Endothelial cell of umbilical vein (primary cell): Measurements from ENCODE around the gene AKAP6. TPM values are rescaled to one million over a fixed set of nuclear protein-coding genes. Genes with fewer than 3 reads are reported as not detected.

Source experiments
- BruUV-seq: library from RNA; stranded (reverse); fragments of 400-500 nt; replicated peaks from 2 replicates; lab custom pipeline; 2021; lab: Mats Ljungman, UMichigan
- CTCF ChIA-PET: fragments of 300-600, 350-600 bp; sonication (Branson Sonifier 250); formaldehyde crosslinking; loops from one replicate; lab custom pipeline; 2021; ENCODE audit warnings: antibody characterized with exemption, inconsistent platforms; lab: Charles Lee
- POLR2A ChIA-PET: fragments of 300-600, 350-600 bp; sonication (Branson Sonifier 250); formaldehyde crosslinking; loops from one replicate; lab custom pipeline; 2021; ENCODE audit warnings: antibody characterized with exemption, inconsistent platforms; lab: Charles Lee
- DNase-seq: peaks from one replicate; pipeline ENCODE4 v3.0.0-alpha.2; 2011; ENCODE audit warnings: low read depth, low spot score
- FAIRE-seq: peaks from 2 replicates; lab custom pipeline; 2011; peaks lifted over from hg19 to GRCh38; lab: Jason Lieb, UNC
- H2AFZ ChIP-seq: 2 replicates; pipeline ENCODE4 v1.6.0; 2012; ENCODE audit warnings: low read depth, low read length, control low read depth, inconsistent platforms
- H3K27ac ChIP-seq: 2 replicates; pipeline ENCODE4 v1.5.1; 2011; ENCODE audit warnings: low read depth, mild to moderate bottlenecking, control low read depth, low read length, moderate library complexity; ENCODE audit not compliant: insufficient read depth
- H3K27me3 ChIP-seq, 2 experiments: 2 replicates each; pipeline versions ENCODE4 v1.6.0 to v1.6.1; 2011; ENCODE audit warnings: low read length in 2 of 2, mixed read lengths in 1 of 2; ENCODE audit not compliant: control insufficient read depth in 2 of 2, insufficient read depth in 2 of 2
- H3K36me3 ChIP-seq, 2 experiments: 2 replicates in 1 of 2; 3 replicates in 1 of 2; pipeline ENCODE4 v1.5.1; 2011; ENCODE audit warnings: low read length in 2 of 2, mild to moderate bottlenecking in 1 of 2, moderate library complexity in 1 of 2; ENCODE audit not compliant: control insufficient read depth in 2 of 2, insufficient read depth in 2 of 2; ENCODE audit errors: extremely low read depth in 1 of 2
- H3K4me1 ChIP-seq: 3 replicates; pipeline ENCODE4 v1.5.1; 2011; ENCODE audit warnings: mild to moderate bottlenecking, low read length; ENCODE audit not compliant: control insufficient read depth, insufficient read depth; ENCODE audit errors: extremely low read depth
- H3K4me2 ChIP-seq: 2 replicates; pipeline ENCODE4 v1.6.1; 2011; ENCODE audit warnings: low read length, control low read depth, mixed read lengths; ENCODE audit not compliant: insufficient read depth
- H3K4me3 ChIP-seq, 3 experiments: fragments of 200-600 bp in 1 of 3; sonication (generic), shearing (Covaris generic) in 1 of 3; replicated peaks in 1 of 3; 2 replicates each; pipeline ENCODE4 v1.5.1; 2011 to 2016; ENCODE audit warnings: control low read depth in 3 of 3, low read length in 3 of 3, mild to moderate bottlenecking in 2 of 3, inconsistent platforms in 1 of 3, low read depth in 1 of 3, moderate library complexity in 1 of 3; ENCODE audit not compliant: insufficient read depth in 1 of 3
- H3K79me2 ChIP-seq: 2 replicates; pipeline ENCODE4 v1.6.0; 2012; ENCODE audit warnings: low read length, inconsistent platforms; ENCODE audit not compliant: control insufficient read depth, insufficient read depth
- H3K9ac ChIP-seq: replicated peaks from 2 replicates; pipeline ENCODE3; 2011; ENCODE audit warnings: low read length, control low read depth; ENCODE audit not compliant: insufficient read depth; ENCODE audit errors: extremely low read depth
- H3K9me1 ChIP-seq: replicated peaks from 3 replicates; pipeline ENCODE4 v1.6.0; 2011; ENCODE audit warnings: mild to moderate bottlenecking, low read length; ENCODE audit not compliant: control insufficient read depth, insufficient read depth; ENCODE audit errors: extremely low read depth
- H3K9me3 ChIP-seq: replicated peaks from 2 replicates; pipeline ENCODE4 v1.5.1; 2012; ENCODE audit warnings: low read length, inconsistent platforms; ENCODE audit not compliant: control insufficient read depth, insufficient read depth
- H4K20me1 ChIP-seq: replicated peaks from 2 replicates; pipeline ENCODE3; 2011; ENCODE audit warnings: mild to moderate bottlenecking, low read length; ENCODE audit not compliant: control insufficient read depth, insufficient read depth; ENCODE audit errors: extremely low read depth
- EZH2 ChIP-seq: IDR thresholded peaks from 2 replicates; pipeline ENCODE4 v1.6.1; 2012; ENCODE audit warnings: borderline replicate concordance, low read depth, mild to moderate bottlenecking, moderate library complexity, low read length, inconsistent platforms; ENCODE audit not compliant: severe bottlenecking
- FOS ChIP-seq: IDR thresholded peaks from 2 replicates; pipeline ENCODE4 v1.6.1; 2011; ENCODE audit warnings: mild to moderate bottlenecking, low read length, moderate library complexity, borderline replicate concordance; ENCODE audit not compliant: insufficient read depth
- GATA2 ChIP-seq: IDR thresholded peaks from 2 replicates; pipeline ENCODE4 v1.7.0; 2011; ENCODE audit warnings: low read depth, mild to moderate bottlenecking, moderate library complexity, mixed read lengths, low read length; ENCODE audit not compliant: insufficient read length, insufficient read depth
- JUN ChIP-seq: IDR thresholded peaks from 2 replicates; pipeline ENCODE4 v1.6.1; 2011; ENCODE audit warnings: borderline replicate concordance, low read depth; ENCODE audit not compliant: insufficient read length, insufficient read depth
- MYC ChIP-seq: IDR thresholded peaks from one replicate; pipeline ENCODE4 v1.6.1; 2011; ENCODE audit warnings: mild to moderate bottlenecking, low read depth, low read length
- POLR2A ChIP-seq: IDR thresholded peaks from 2 replicates; pipeline ENCODE4 v1.6.1; 2012; ENCODE audit warnings: low read depth, mild to moderate bottlenecking, control low read depth, low read length
- POLR2AphosphoS5 ChIP-seq: IDR thresholded peaks from 2 replicates; pipeline ENCODE4 v1.6.1; 2012; ENCODE audit warnings: low read depth, mild to moderate bottlenecking, control low read depth, low read length, moderate library complexity; ENCODE audit not compliant: insufficient read depth
- dilution Hi-C: fragments of 300-500 bp; cut with MboI; formaldehyde crosslinking; loops from one replicate; pipeline ENCODE4 v1.15.0; 2019; ENCODE audit warnings: low sequenced_read_pairs; ENCODE audit not compliant: extremely low pct_ligation_motif_present
- intact Hi-C: fragments of 100-400 bp; cut with micrococcal nuclease; formaldehyde crosslinking; loops from one replicate; pipeline ENCODE4 v1.10.0; 2022
- polyA plus RNA-seq, 4 experiments: library from polyadenylated mRNA; depleted of rRNA in 3 of 4; stranded (reverse) in 3 of 4; unstranded in 1 of 4; fragments of >200 nt; gene quantifications; 2 replicates each; pipeline versions ENCODE4 v1.2.1 to v1.2.3, GENCODE V29; 2011 to 2012; ENCODE audit warnings: missing spikeins in 1 of 4
- total RNA-seq: library from RNA; stranded (reverse); gene quantifications from 2 replicates; pipeline ENCODE4 v1.2.3, GENCODE V29; 2021
- TF ChIP-seq, protein P1 (sequence below), 2 donors: IDR thresholded peaks; 1 replicate in 1 of 2; 2 replicates in 1 of 2; pipeline ENCODE4 v1.5.1; 2011; ENCODE audit warnings: low read length in 2 of 2, mild to moderate bottlenecking in 2 of 2, moderate library complexity in 2 of 2, control low read depth in 1 of 2, inconsistent platforms in 1 of 2, low read depth in 1 of 2; ENCODE audit not compliant: insufficient read depth in 1 of 2; ENCODE audit errors: extremely low read depth in 1 of 2
- TF ChIP-seq, protein P2 (sequence below): IDR thresholded peaks from 2 replicates; pipeline ENCODE4 v1.6.1; 2011; ENCODE audit not compliant: insufficient read depth, insufficient read length

Gene AKAP6
- total and polyA plus RNA-seq, 2 donors (not counting 3 experiments of a cell fraction or from before 2014, with no cell fraction given) = 0.03 to 0.49 TPM

DNA sequence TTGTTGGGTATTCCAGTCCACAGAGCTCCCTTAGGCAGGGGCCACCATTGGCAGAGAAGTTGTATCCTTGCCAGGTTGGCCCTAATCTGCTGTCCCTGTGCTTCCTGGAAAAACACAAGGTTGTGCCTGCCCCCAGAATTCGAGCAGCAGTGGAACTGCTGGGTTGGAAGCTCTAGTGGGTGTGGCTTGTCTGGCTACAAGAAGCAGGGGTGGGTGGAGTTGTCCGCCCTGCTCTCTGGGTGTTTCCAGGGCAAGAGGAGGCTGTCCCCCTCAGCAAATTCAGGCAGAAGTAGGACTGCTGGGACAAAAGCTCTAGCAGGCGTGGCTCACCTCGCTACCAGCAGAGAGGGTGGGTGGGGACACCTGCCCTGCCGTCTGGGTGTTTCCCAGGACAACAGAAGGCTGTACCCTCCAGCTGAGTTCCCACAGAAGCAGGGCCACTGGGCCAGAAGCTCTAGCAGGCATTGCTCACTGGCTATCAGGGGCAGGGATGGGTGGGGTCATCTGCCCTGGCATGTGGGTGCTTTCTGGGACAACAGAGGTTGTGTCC lies 536.8 kb downstream of the AKAP6 start:
- H3K79me2 ChIP-seq = no peaks in the 10 kb centered on the region
- BruUV-seq = no TSS peak
- intact Hi-C loops = no loop called here
- no peaks in the 10 kb centered on the region for H3K4me1 ChIP-seq
- H3K36me3 ChIP-seq = no peaks in the 10 kb centered on the region
- no peak for TF ChIP-seq EZH2
- no peak for DNase-seq
- ChIA-PET POLR2A (interaction anchor here (0.6 kb wide), 1 partner anchor 30 kb away, joined by 3 read pairs; no protein-coding TSS in a partner anchor), CTCF (no interaction called here)
- H3K4me2 ChIP-seq = no peak overlapping the region
- H3K9ac ChIP-seq = no peak overlapping the region
- H2AFZ ChIP-seq = no peak overlapping the region
- H3K9me1 ChIP-seq = no peaks in the 10 kb centered on the region
- H3K4me3 ChIP-seq = no peak overlapping the region
- H3K9me3 ChIP-seq = no peaks in the 10 kb centered on the region
- dilution Hi-C loops = no loop called here
- no peak overlapping the region for H3K27ac ChIP-seq
- no peaks in the 10 kb centered on the region for H3K27me3 ChIP-seq
- H4K20me1 ChIP-seq = no peaks in the 10 kb centered on the region
- FAIRE-seq = no peak

DNA sequence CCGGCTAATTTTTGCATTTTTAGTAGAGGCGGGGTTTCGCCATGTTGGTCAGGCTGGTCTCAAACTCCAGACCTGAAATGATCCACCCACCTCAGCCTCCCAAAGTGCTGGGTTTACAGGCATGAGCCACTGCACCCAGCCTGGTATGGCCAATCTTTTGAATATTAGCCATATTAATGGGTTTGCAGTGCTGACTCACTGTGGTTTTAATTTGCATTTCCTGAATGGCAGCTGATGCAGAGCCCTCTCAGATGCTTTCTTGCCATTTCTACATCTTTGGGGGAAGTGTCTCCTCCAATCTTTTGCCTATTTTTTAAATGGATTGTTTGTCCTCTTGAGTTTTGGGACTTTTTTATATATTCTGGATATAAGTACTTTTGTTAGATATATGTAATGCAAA lies 554.1 kb downstream of the AKAP6 start:
- TF ChIP-seq JUN = no peak
- TF ChIP-seq EZH2 = no peak
- TF ChIP-seq, protein P1, sequence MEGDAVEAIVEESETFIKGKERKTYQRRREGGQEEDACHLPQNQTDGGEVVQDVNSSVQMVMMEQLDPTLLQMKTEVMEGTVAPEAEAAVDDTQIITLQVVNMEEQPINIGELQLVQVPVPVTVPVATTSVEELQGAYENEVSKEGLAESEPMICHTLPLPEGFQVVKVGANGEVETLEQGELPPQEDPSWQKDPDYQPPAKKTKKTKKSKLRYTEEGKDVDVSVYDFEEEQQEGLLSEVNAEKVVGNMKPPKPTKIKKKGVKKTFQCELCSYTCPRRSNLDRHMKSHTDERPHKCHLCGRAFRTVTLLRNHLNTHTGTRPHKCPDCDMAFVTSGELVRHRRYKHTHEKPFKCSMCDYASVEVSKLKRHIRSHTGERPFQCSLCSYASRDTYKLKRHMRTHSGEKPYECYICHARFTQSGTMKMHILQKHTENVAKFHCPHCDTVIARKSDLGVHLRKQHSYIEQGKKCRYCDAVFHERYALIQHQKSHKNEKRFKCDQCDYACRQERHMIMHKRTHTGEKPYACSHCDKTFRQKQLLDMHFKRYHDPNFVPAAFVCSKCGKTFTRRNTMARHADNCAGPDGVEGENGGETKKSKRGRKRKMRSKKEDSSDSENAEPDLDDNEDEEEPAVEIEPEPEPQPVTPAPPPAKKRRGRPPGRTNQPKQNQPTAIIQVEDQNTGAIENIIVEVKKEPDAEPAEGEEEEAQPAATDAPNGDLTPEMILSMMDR (IDR thresholded peaks at IDR 0.05; ENCODE audit: extremely low read depth in 1 of 2, insufficient read depth in 1 of 2, low read depth in 1 of 2, low read length in 2 of 2) = no peak
- no peak for TF ChIP-seq GATA2
- no peak for TF ChIP-seq FOS
- no peak for TF ChIP-seq MYC
- no peak for TF ChIP-seq POLR2AphosphoS5
- TF ChIP-seq, protein P2, sequence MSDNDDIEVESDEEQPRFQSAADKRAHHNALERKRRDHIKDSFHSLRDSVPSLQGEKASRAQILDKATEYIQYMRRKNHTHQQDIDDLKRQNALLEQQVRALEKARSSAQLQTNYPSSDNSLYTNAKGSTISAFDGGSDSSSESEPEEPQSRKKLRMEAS = no peak
- TF ChIP-seq POLR2A = no peak
- Histone ChIP-seq H3K4me1 (no peaks in the 10 kb centered on the region), H3K4me2 (no peak overlapping the region), H2AFZ (no peak overlapping the region), H3K9me1 (no peaks in the 10 kb centered on the region), H4K20me1 (no peaks in the 10 kb centered on the region), H3K27me3 (no peaks in the 10 kb centered on the region), H3K27ac (no peak overlapping the region), H3K79me2 (no peaks in the 10 kb centered on the region), H3K4me3 (no peak overlapping the region), H3K9ac (no peak overlapping the region), H3K36me3 (no peaks in the 10 kb centered on the region), H3K9me3 (no peaks in the 10 kb centered on the region)
- intact Hi-C loops = no loop called here
- DNase-seq (no peak), FAIRE-seq (no peak)
- ChIA-PET POLR2A (no interaction called here), CTCF (no interaction called here)
- no TSS peak for BruUV-seq
- dilution Hi-C loops = no loop called here
